ENCODE measurements around the gene SLC22A5.

Gene SLC22A5

GRCh38 chr5:132353486-132353995 is 16.0 kb upstream of the SLC22A5 start:
- Histone ChIP-seq H3K4me2 (ENCODE audit: low read length) (no peak overlapping the region), H3F3A (ENCODE audit: control insufficient read depth, insufficient read depth) (no peaks in the 10 kb centered on the region), H3K79me2 (ENCODE audit: control insufficient read depth, low read length) (no peaks in the 10 kb centered on the region), H4K20me1 (ENCODE audit: control insufficient read depth, insufficient read depth, low read depth, low read length) (no peaks in the 10 kb centered on the region), H3K9me2 (replicated peaks; ENCODE audit: control insufficient read depth, low read length) (no peaks in the 10 kb centered on the region), H3K4me1 (ENCODE audit: control insufficient read depth, low read length) (peaks cover 12% of the 10 kb centered on the region), H3K4me3 (ENCODE audit: low read length) (no peak overlapping the region), H3K27me3 (ENCODE audit: control insufficient read depth, low read length) (no peaks in the 10 kb centered on the region), H3K9me3 (ENCODE audit: control insufficient read depth, insufficient read depth, low read length) (no peaks in the 10 kb centered on the region), H3K36me3 (ENCODE audit: control insufficient read depth, low read length) (no peaks in the 10 kb centered on the region), H3K27ac (ENCODE audit: low read depth, low read length) (no peak overlapping the region)
- TF ChIP-seq EZH2phosphoT487 (IDR thresholded peaks at IDR 0.05; ENCODE audit: borderline replicate concordance, low read length) (no peak), CTCF (IDR thresholded peaks at IDR 0.05; ENCODE audit: low read depth, low read length, poor library complexity, severe bottlenecking) (no peak)

GRCh38 chr5:132354381-132355139 is 14.9 kb upstream of the SLC22A5 start:
- Histone ChIP-seq H3K27me3 (ENCODE audit: control insufficient read depth, low read length) (no peaks in the 10 kb centered on the region), H3K4me2 (ENCODE audit: low read length) (no peak overlapping the region), H3K9me3 (ENCODE audit: control insufficient read depth, insufficient read depth, low read length) (no peaks in the 10 kb centered on the region), H3K9me2 (replicated peaks; ENCODE audit: control insufficient read depth, low read length) (no peaks in the 10 kb centered on the region), H3K79me2 (ENCODE audit: control insufficient read depth, low read length) (no peaks in the 10 kb centered on the region), H3K36me3 (ENCODE audit: control insufficient read depth, low read length) (no peaks in the 10 kb centered on the region), H4K20me1 (ENCODE audit: control insufficient read depth, insufficient read depth, low read depth, low read length) (no peaks in the 10 kb centered on the region), H3K4me1 (ENCODE audit: control insufficient read depth, low read length) (peaks cover 14% of the 10 kb centered on the region), H3K27ac (ENCODE audit: low read depth, low read length) (no peak overlapping the region), H3K4me3 (ENCODE audit: low read length) (no peak overlapping the region), H3F3A (ENCODE audit: control insufficient read depth, insufficient read depth) (no peaks in the 10 kb centered on the region)
- no peak for TF ChIP-seq CTCF (IDR thresholded peaks at IDR 0.05; ENCODE audit: low read depth, low read length, poor library complexity, severe bottlenecking)
- no peak for TF ChIP-seq EZH2phosphoT487 (IDR thresholded peaks at IDR 0.05; ENCODE audit: borderline replicate concordance, low read length)

GRCh38 chr5:132355140-132355765 is 14.3 kb upstream of the SLC22A5 start:
- no peaks in the 10 kb centered on the region for H3F3A ChIP-seq (ENCODE audit: control insufficient read depth, insufficient read depth)
- no peak overlapping the region for H3K27ac ChIP-seq (ENCODE audit: low read depth, low read length)
- TF ChIP-seq CTCF (IDR thresholded peaks at IDR 0.05; ENCODE audit: low read depth, low read length, poor library complexity, severe bottlenecking) (no peak), EZH2phosphoT487 (IDR thresholded peaks at IDR 0.05; ENCODE audit: borderline replicate concordance, low read length) (no peak)
- no peaks in the 10 kb centered on the region for H3K9me3 ChIP-seq (ENCODE audit: control insufficient read depth, insufficient read depth, low read length)
- H3K9me2 ChIP-seq (replicated peaks; ENCODE audit: control insufficient read depth, low read length): no peaks in the 10 kb centered on the region
- no peak overlapping the region for H3K4me3 ChIP-seq (ENCODE audit: low read length)
- no peaks in the 10 kb centered on the region for H3K27me3 ChIP-seq (ENCODE audit: control insufficient read depth, low read length)
- peaks cover 14% of the 10 kb centered on the region for H3K4me1 ChIP-seq (ENCODE audit: control insufficient read depth, low read length)
- H3K4me2 ChIP-seq (ENCODE audit: low read length): no peak overlapping the region
- H3K36me3 ChIP-seq (ENCODE audit: control insufficient read depth, low read length): no peaks in the 10 kb centered on the region
- no peaks in the 10 kb centered on the region for H3K79me2 ChIP-seq (ENCODE audit: control insufficient read depth, low read length)
- H4K20me1 ChIP-seq (ENCODE audit: control insufficient read depth, insufficient read depth, low read depth, low read length): no peaks in the 10 kb centered on the region
